CD14-positive monocyte (primary cell): Measurements from ENCODE around the gene OXGR1. TPM values are rescaled to one million over a fixed set of nuclear protein-coding genes. Genes with fewer than 3 reads are reported as not detected.

Experiments used
- DNase-seq, 3 donors: peaks; one replicate each; pipeline ENCODE4 v3.0.0-alpha.2; 2011 to 2022
- H2AFZ ChIP-seq: 2 replicates; pipeline ENCODE4 v1.6.0; 2012; ENCODE audit warnings: mild to moderate bottlenecking, low read depth, low read length, inconsistent platforms; ENCODE audit not compliant: insufficient read depth, poor library complexity, severe bottlenecking
- H3K27ac ChIP-seq, 2 donors: 1 replicate in 1 of 2; 2 replicates in 1 of 2; pipeline ENCODE4 v1.5.1; 2012 to 2013; ENCODE audit warnings: low read length in 2 of 2, control low read depth in 1 of 2, inconsistent platforms in 1 of 2, low read depth in 1 of 2, mild to moderate bottlenecking in 1 of 2
- H3K27me3 ChIP-seq, 2 donors: one replicate each; pipeline versions ENCODE4 v1.6.0 to v1.6.1; 2011 to 2013; ENCODE audit warnings: low read length in 2 of 2; ENCODE audit not compliant: control insufficient read depth in 2 of 2, insufficient read depth in 2 of 2
- H3K36me3 ChIP-seq, 2 donors: replicated peaks in 1 of 2; 1 replicate in 1 of 2; 2 replicates in 1 of 2; pipeline versions ENCODE4 v1.5.1 to v1.6.1; 2012 to 2013; ENCODE audit warnings: low read length in 2 of 2, control low read depth in 1 of 2, inconsistent platforms in 1 of 2, mild to moderate bottlenecking in 1 of 2; ENCODE audit not compliant: insufficient read depth in 2 of 2, control insufficient read depth in 1 of 2
- H3K4me1 ChIP-seq, 2 donors: 1 replicate in 1 of 2; 2 replicates in 1 of 2; pipeline versions ENCODE4 v1.5.1 to v1.6.1; 2012 to 2013; ENCODE audit warnings: low read length in 2 of 2, control low read depth in 1 of 2, inconsistent platforms in 1 of 2, mild to moderate bottlenecking in 1 of 2, moderate library complexity in 1 of 2; ENCODE audit not compliant: insufficient read depth in 2 of 2, control insufficient read depth in 1 of 2
- H3K4me2 ChIP-seq: replicated peaks from 2 replicates; pipeline ENCODE3; 2012; ENCODE audit warnings: low read length, moderate library complexity, mild to moderate bottlenecking; ENCODE audit not compliant: poor library complexity, severe bottlenecking; ENCODE audit errors: extremely low read depth
- H3K4me3 ChIP-seq, 3 experiments: fragments of 200-600 bp in 1 of 3; sonication (generic) in 1 of 3; replicated peaks in 1 of 3; 1 replicate in 2 of 3; 2 replicates in 1 of 3; pipeline ENCODE4 v1.5.1; 2011 to 2013; ENCODE audit warnings: low read length in 3 of 3, mild to moderate bottlenecking in 3 of 3, control low read depth in 2 of 3, low read depth in 2 of 3, inconsistent platforms in 1 of 3, moderate library complexity in 1 of 3
- H3K79me2 ChIP-seq: 2 replicates; pipeline ENCODE4 v1.6.0; 2012; ENCODE audit warnings: mild to moderate bottlenecking, control low read depth, inconsistent platforms, low read length, moderate library complexity; ENCODE audit not compliant: insufficient read depth
- H3K9ac ChIP-seq: 2 replicates; pipeline ENCODE4 v1.6.0; 2017; ENCODE audit warnings: low read length, mild to moderate bottlenecking; ENCODE audit not compliant: insufficient read depth, poor library complexity, severe bottlenecking
- H3K9me3 ChIP-seq, 2 donors: replicated peaks in 1 of 2; 1 replicate in 1 of 2; 2 replicates in 1 of 2; pipeline versions ENCODE4 v1.5.1 to v1.6.1; 2012 to 2013; ENCODE audit warnings: low read length in 2 of 2, control low read depth in 1 of 2; ENCODE audit not compliant: control insufficient read depth in 1 of 2, insufficient read depth in 1 of 2
- H4K20me1 ChIP-seq: 2 replicates; pipeline ENCODE4 v1.6.0; 2012; ENCODE audit warnings: mild to moderate bottlenecking, low read length, control low read depth, moderate library complexity; ENCODE audit not compliant: insufficient read depth
- H3K27ac Mint-ChIP-seq, 7 donors: one replicate each; pipeline ENCODE4 v1.8.0; 2020; ENCODE audit warnings: mild to moderate bottlenecking in 7 of 7, mixed read lengths in 7 of 7, moderate library complexity in 6 of 7, inconsistent platforms in 2 of 7
- H3K27me3 Mint-ChIP-seq, 3 donors: one replicate each; pipeline ENCODE4 v1.8.0; 2021 to 2022; ENCODE audit warnings: low read depth in 3 of 3, mild to moderate bottlenecking in 3 of 3, mixed read lengths in 3 of 3, moderate library complexity in 3 of 3, inconsistent platforms in 1 of 3
- H3K36me3 Mint-ChIP-seq, 2 donors: one replicate each; pipeline ENCODE4 v1.8.0; 2020; ENCODE audit warnings: mixed read lengths in 2 of 2, inconsistent platforms in 1 of 2, mild to moderate bottlenecking in 1 of 2
- H3K4me1 Mint-ChIP-seq: one replicate; pipeline ENCODE4 v1.8.0; 2020; ENCODE audit warnings: mild to moderate bottlenecking, mixed read lengths
- H3K4me3 Mint-ChIP-seq, 2 donors: one replicate each; pipeline ENCODE4 v1.8.0; 2020; ENCODE audit warnings: mild to moderate bottlenecking in 2 of 2, mixed read lengths in 2 of 2, moderate library complexity in 1 of 2
- H3K9me3 Mint-ChIP-seq, 7 donors: one replicate each; pipeline ENCODE4 v1.8.0; 2020 to 2022; ENCODE audit warnings: mixed read lengths in 7 of 7, mild to moderate bottlenecking in 6 of 7, moderate library complexity in 6 of 7, inconsistent platforms in 2 of 7
- CTCF ChIP-seq: fragments of 200-600 bp; IDR thresholded peaks from one replicate; pipeline ENCODE4 v1.8.0; 2022; ENCODE audit warnings: antibody characterized with exemption, mild to moderate bottlenecking
- WGBS: methylation state at CpG from one replicate; pipeline ENCODE4 v1.1.5; 2013; ENCODE audit warnings: missing lambda C conversion rate; ENCODE audit not compliant: insufficient coverage; 5-methylcytosine and 5-hydroxymethylcytosine counted together
- intact Hi-C, 2 donors: fragments of 100-400 bp; cut with micrococcal nuclease; formaldehyde crosslinking; loops; one replicate each; pipeline versions ENCODE4 v1.15.0 to v1.15.1; 2023
- polyA plus RNA-seq, 3 donors: library from polyadenylated mRNA; depleted of rRNA in 1 of 3; unstranded in 2 of 3; stranded (reverse) in 1 of 3; fragments of 300-500 nt in 2 of 3; fragments of >200 nt in 1 of 3; fragmentation: Illumina TruSeq in 2 of 3; gene quantifications; 1 replicate in 2 of 3; 2 replicates in 1 of 3; pipeline ENCODE4 v1.2.3, GENCODE V29; 2012 to 2021

OXGR1 gene
- polyA plus RNA-seq, 3 donors: 0.22 to 0.27 TPM; not detected in 1

- Histone ChIP-seq H3K9ac (no peak overlapping the region), H3K4me1 (peaks cover 4 to 9% of the 10 kb centered on the region in 2 donors), H3K27ac (no peak overlapping the region), H3K4me3 (no peak overlapping the region), H3K36me3 (no peaks in the 10 kb centered on the region), H2AFZ (no peak overlapping the region), H3K79me2 (no peaks in the 10 kb centered on the region), H4K20me1 (no peaks in the 10 kb centered on the region), H3K4me2 (no peak overlapping the region), H3K27me3 (peaks cover 21 to 28% of the 10 kb centered on the region in 2 donors), H3K9me3 (peaks cover 0 to 4% of the 10 kb centered on the region in 2 donors)
- H3K9me3 Mint-ChIP-seq: peaks cover 4 to 9% (median 8%) of the 10 kb centered on the region in 7 donors
- 80% methylated on average over 6 of the region's 7 CpGs for WGBS
- peaks cover 7% of the 10 kb centered on the region for H3K4me1 Mint-ChIP-seq
- intact Hi-C loops: no loop called here
- no peak overlapping the region for H3K4me3 Mint-ChIP-seq
- H3K36me3 Mint-ChIP-seq: no peaks in the 10 kb centered on the region
- TF ChIP-seq CTCF: no peak
- DNase-seq: no peak
- H3K27ac Mint-ChIP-seq: no peak overlapping the region
- peaks cover 22 to 49% (median 23%) of the 10 kb centered on the region in 3 donors for H3K27me3 Mint-ChIP-seq
Observed at GRCh38 chr13:97012251-97013048, 18.2 kb upstream of the OXGR1 start.

- Histone ChIP-seq H3K9ac (no peak overlapping the region), H3K4me2 (no peak overlapping the region), H3K27ac (no peak overlapping the region), H3K4me1 (peaks cover 4 to 9% of the 10 kb centered on the region in 2 donors), H3K36me3 (no peaks in the 10 kb centered on the region), H4K20me1 (no peaks in the 10 kb centered on the region), H3K27me3 (peaks cover 20 to 21% of the 10 kb centered on the region in 2 donors), H2AFZ (no peak overlapping the region), H3K79me2 (no peaks in the 10 kb centered on the region), H3K4me3 (no peak overlapping the region), H3K9me3 (peaks cover 0 to 4% of the 10 kb centered on the region in 2 donors)
- H3K27ac Mint-ChIP-seq: no peak overlapping the region
- intact Hi-C loops: no loop called here
- 74% methylated on average over 4 of the region's 5 CpGs for WGBS
- peaks cover 4 to 10% (median 8%) of the 10 kb centered on the region in 7 donors for H3K9me3 Mint-ChIP-seq
- no peak for TF ChIP-seq CTCF
- no peak for DNase-seq
- H3K27me3 Mint-ChIP-seq: peaks cover 19 to 46% (median 21%) of the 10 kb centered on the region in 3 donors
- H3K36me3 Mint-ChIP-seq: no peaks in the 10 kb centered on the region
- no peak overlapping the region for H3K4me3 Mint-ChIP-seq
- H3K4me1 Mint-ChIP-seq: peaks cover 7% of the 10 kb centered on the region
Observed at GRCh38 chr13:97011446-97012131, 17.3 kb upstream of the OXGR1 start.
